Fibroblast of upper back skin (primary cell): ENCODE measurements around the gene ELK1.
A peak's percentile ranks its signal among the peaks of the same experiment; 100 is the strongest.

Experiments
- DNase-seq: peaks from one replicate; pipeline ENCODE4 v3.0.0-alpha.2; 2013

The ELK1 gene

DNA sequence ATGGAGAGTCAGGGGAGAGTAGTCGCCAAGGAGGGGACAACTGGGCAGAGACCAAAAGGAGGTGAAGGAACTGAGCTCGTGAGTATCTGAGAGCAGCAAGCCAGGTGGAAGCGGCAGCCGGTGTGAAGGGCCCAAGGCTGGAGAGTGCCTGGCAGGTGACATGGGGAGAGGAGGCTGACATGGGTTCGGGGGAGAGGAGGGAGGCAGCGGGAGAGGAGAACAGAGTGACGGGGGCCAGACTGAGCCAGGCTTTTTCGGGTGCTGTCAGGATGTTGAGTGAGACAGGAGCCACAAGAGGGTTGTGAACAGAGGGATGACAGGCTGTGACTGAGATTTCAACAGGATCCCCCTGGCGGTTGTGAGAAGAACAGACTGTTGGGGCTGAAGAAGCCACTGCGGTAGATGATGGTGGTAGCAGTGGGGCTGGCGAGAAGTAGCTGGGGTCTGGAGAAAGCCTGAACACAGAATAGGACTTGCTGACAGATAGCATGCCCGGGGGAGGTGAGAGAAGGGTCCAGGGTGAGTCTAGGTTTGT lies 5.7 kb downstream of the ELK1 start:
- DNase-seq, result peak; percentile 36

DNA sequence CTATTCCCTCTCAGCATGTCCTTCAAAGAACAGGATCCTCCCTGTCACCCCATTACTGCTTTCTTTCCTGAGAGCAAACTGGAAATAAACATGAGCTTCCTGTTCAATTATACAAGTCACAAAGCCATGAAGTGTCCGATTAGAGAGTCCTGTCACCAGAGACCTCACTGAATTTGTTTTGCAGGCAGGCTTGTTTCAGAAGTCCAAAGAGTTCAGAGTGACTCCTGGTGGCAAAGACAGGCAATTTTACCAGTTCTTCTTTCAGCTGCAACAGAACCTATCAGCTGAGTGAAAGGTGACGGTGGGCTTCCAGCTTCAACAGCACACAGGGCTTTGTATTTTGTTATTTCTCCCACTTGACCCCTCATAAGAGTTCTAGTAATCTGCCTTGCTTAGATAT lies 6.4 kb downstream of the ELK1 start:
- peak; percentile 21 for DNase-seq

DNA sequence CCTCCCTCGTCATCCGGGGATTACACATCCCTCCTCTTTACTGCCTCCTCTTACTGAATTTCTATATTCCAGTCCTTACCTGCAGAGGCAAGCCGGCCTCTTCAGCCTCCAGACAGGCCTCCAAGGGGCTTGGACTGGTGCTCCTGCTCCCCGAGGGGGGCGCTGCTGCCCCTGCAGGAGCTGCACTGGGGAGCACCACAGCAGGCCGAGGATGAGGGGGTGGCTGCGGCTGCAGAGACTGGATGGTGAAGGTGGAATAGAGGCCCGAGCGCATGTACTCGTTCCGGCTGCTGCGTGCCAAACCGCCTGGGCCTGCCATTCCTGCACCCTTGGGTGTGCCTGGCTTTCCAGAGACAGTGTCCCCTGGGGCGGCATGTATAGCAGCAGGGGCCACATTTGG lies 11.5 kb downstream of the ELK1 start:
- DNase-seq, result no peak

DNA sequence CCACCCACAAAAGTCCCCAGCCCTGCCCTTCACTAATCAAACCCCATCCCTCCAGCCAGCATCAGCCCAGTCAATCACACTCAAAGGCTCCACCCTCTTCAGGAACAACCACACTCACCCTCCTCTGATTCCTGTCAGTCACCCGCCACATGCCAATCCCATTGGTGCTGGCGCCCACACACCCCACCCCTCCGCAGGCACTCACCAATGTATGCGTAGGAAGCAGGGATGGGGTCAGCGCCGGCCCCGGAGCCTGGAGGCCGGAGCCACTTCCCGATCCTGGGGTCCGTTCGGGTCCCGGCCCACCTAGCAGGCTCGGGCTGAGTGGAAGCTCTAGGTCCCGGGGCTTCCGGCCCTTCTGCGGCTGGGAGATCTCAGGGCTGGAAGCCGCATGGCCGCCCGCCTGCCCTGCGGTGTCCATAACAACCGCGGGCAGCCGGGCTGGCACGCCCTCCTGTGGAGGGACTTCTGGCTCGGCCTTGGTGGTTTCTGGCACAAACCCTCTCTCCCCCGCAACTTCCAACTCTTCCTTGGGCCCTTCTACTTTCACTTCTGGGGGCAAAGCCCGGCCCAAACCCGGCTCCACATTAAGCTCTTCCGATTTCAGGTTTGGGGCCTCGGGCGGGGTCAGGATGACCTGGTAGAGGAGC lies 12.7 kb downstream of the ELK1 start:
- DNase-seq, result no peak

DNA sequence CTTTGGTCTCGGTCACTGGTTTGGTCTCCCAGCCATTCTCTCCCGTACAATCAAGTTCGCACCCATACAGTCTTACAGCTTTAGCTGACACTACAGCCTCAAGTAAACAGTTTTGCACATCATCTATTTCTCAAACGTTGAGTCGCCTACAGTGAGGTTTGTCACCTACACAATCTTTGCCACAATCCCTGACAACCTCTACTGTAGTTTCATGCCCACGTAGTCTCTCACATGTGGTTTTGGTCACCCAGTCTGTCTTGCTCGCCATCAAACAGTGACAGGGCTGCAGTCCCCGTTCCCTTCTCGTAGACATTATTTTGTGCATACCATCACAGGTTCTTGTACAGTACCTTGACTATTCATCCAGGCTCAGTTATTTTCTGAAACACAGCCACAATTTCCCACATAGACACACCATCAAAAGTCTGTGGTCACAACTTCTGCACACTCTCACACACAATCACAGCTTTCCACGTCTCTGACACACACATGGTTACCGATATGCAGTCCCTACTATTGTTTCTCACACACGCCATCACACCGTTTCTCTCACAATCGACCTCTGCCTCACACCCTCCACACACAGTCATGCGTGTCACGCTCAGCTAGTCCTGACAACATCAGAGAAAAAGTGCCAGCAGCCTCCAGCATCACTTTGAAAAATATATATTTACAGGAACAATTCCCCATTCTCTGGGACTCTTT lies 15.3 kb downstream of the ELK1 start:
- no peak for DNase-seq

DNA sequence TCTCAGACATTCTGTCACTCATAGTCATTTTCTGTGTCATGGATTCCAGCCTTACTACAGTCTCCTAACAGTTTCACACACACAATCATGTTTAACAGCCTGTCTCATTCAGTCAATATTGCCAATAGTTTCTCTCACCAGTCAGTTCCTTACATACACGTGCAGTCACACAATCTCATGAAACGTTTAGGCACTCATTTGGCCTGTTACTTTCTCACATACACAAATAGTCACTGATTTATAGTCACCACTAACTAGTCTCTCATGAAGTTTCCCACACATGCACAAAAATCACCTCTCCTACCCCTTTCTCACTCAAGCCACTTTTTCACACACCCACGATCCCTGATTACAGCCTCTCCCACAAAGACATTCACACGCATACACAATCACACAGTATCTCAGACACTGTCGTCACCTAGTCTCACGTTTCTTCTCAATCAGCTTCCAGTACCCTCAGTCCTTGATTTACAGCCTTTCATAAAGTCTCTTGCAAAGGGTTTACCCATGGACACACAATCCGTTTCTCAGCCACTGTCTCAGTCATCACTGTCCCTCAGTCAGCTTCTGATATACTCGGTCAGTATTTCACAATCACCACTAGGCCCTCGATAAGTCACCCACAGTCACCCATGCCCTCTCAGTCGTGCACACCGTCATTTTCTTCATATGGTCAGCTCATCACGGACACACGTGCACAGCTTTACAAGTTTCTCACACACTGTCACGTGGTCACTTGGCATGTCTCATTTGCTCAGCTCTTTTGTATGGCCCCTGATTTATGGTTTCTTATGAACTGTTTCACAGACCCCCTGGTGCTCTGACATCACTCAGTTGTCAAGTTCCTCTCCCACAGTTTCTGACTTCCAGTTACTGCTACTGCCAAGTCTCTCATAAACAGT lies 16.4 kb downstream of the ELK1 start:
- DNase-seq, result no peak

DNA sequence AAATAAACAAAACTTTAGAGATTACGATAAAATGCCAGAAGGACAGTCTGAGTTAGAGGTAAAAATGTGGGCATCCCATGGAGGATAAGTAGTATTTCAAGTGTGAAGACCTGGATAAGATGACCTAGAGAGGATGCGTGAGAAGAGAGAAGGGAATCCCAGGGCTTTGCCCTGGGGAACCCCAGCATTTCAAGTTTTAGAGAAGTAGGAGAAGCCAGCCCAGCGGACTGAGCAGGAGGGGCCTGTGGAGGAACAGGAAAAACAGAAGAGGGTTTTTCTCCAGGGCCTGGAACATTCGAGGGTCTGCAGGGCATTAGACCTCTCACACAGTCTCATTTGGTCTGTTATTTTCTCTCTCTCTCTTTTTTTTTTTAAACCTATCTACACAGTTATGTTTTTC lies 17.7 kb downstream of the ELK1 start:
- no peak for DNase-seq

DNA sequence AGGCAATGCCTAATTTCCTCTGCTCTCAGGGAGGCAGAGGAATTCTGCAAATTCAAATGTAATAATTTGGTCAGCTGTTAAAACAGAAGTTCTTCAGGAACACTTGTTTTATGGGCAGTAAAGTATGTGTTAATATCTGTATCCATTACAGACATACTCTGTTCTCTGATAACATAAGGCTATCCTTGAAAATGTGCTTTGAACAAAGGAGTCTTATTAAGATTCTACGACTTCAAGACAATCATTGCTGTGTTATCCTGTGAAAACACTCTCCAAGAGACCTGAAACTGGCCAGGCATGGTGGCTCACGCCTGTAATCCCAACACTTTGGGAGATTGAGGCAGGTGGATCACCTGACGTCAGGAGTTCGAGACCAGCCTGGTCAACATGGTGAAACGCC lies 18.7 kb downstream of the ELK1 start:
- no peak for DNase-seq

DNA sequence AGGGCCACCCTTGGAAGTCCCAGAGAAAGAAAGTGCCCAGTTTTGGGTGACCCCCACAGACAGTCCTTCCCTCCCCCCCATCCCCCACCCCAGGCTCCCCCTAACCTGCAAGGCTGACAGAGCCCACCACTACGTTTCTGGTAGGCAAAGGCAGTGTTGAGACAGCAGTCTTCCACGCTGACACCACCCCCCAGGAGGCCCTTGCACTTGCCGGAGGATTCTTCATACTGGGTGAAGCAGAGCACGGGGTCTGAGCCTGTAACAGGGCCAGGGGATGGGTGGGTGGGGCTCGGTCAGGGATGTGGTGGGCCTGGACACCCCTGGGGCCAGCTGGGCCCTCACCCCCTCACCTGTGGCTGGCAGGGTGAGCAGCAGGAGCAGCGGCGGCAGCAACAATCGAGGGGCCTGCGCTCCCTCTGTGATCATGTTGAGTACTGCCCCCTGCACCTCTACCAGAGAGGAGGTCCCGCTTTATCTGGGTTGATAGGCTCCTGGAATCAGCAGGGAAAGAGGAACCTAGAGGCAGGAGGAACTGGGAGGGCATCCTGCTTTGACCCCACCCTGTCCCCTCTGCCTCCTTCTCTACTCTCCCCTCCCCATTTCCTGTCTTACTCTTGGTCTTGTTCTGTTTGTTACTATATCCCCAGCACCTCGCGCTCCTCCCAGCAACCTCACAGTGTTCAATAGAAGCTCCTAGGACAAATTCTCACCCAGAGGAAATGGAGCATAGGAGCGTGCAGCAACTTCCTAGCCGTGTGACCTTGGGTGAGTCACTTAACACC lies 20.8 kb downstream of the ELK1 start, which contains the start of gene CFP:
Gene CFP, minus strand, starts transcription at position 512 of the 782 bp plus-strand sequence. Its CDS starts 86 bp downstream, at position 426.
- DNase-seq, result no peak

DNA sequence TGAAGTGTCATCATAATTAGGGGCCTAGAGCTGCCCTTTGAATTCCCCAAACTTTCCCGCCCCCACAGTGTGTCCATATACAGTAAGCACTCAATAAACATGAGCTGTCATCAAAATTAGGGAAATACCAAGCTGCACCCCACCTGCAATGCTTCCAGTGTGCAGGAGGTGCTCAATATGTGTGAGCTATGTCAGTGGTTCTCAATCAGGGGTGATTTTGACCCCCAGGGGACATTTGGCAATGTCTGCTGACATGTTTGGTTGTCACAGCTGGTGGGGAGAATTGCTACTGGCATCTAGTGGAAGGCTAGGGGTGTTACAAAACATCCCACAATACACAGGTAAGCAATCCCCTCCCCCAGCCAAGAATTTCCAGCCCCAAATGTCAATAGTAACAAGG lies 21.4 kb downstream of the ELK1 start:
- no peak for DNase-seq

DNA sequence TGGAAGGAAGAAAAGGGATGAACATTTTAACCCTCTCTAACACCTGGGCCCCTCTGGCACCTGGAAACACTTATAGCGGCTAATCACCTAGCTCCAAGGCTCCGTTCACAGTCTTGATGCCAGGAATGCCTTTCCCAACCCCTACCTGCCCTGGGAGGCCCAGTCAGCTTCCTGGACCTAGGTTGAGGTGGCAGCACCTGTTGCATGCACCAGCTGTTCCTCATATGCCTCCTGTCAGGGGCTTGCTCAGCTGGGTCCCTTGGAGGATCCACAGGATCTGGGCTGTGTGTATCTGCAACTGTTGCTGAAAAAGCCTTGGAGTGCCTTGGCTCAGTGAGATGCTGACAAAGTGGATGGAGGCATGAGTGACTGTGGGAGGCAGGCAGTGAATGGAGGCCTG lies 25.0 kb downstream of the ELK1 start:
- no peak for DNase-seq

DNA sequence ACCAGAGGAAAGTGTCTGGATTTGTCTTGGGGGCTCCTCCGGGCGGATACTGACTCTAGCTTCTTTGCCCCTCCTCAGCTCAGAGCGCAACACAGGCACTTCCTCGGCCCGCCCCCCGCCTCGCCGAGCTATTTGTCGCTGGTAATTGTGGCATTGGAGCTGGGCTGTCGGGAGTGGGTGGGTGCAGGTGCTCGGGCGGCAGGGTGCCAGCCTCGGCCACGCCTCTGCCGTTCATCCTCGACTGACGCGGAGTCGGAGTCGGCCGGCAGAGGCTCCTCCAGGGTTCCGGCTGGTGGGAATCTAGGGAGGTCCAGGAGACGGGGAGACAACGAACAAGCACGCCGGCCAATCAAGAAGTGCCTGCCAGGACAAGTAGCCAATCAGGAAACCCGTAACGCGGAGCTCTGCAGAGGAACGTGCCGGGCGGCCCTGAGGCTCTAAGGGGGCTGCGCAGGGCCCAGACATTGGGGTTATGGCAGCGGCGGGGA lies 26.8 kb downstream of the ELK1 start:
- peak; percentile 77 for DNase-seq

DNA sequence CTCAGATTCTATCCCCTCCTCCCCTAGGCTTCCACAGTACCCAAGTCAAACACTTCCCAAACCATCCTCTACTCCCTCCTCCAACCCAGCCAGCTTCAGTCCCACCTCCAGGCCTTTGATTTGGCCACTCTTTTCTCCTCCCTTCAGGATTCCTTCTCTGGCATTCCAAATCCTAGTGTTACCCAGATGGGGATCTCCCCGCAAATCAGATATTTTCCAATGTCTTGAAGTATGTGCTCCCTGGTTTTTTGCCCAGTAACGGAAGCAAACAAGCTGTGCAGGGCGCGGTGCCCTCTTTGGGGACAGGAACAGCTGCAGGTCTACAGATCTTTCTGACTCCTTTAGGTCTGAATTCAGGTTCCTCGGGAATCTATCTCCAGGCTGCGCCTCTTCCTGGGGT lies 28.5 kb downstream of the ELK1 start:
- no peak for DNase-seq

DNA sequence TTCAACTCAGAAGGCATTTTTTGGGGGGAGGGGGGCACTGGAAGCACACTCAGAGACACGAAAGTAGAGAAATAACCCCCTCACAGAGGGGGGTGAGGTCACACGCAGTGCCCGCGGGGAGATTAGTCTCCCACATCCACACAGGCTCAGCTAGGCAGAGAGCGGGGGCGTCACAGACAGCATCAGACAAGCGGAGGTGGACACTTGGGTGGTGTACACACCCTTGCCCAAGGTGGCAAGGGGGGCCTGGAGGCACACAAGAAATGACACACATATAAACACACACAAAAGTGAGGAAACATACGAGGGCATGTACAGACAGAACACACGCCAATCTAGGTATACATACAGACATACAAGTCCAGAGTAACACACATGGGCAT lies 30.1 kb downstream of the ELK1 start:
- DNase-seq, result no peak

DNA sequence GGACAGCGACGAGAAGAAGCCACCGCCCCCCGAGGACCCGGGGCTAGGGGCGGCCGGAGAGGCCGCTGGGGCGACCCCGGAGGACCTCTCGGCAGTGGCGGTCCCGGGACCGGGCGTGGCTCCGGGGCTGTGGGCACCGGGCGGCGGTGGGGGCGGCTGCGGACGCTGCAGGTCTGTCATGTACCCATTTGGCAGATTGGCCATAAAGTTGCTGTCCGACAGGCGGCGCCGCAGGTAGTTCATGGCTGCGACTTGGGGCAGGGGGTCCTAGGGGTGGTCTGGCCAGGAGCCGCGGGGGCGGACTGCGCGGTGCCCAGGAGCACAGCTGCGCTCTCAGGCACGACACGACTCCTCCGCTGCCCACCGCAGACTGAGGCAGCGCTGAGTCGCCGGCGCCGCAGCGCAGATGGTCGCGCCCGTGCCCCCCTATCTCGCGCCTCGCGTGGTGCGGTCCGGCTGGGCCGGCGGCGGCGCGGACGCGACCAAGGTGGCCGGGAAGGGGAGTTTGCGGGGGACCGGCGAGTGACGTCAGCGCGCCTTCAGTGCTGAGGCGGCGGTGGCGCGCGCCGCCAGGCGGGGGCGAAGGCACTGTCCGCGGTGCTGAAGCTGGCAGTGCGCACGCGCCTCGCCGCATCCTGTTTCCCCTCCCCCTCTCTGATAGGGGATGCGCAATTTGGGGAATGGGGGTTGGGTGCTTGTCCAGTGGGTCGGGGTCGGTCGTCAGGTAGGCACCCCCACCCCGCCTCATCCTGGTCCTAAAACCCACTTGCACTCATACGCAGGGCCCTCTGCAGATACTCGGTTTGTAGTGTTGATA lies 30.7 kb downstream of the ELK1 start, which contains the start of gene SYN1:
Gene SYN1, minus strand, starts transcription at position 372 of the 817 bp plus-strand sequence. Its CDS starts 129 bp downstream, at position 243.
- peak; percentile 70 for DNase-seq

DNA sequence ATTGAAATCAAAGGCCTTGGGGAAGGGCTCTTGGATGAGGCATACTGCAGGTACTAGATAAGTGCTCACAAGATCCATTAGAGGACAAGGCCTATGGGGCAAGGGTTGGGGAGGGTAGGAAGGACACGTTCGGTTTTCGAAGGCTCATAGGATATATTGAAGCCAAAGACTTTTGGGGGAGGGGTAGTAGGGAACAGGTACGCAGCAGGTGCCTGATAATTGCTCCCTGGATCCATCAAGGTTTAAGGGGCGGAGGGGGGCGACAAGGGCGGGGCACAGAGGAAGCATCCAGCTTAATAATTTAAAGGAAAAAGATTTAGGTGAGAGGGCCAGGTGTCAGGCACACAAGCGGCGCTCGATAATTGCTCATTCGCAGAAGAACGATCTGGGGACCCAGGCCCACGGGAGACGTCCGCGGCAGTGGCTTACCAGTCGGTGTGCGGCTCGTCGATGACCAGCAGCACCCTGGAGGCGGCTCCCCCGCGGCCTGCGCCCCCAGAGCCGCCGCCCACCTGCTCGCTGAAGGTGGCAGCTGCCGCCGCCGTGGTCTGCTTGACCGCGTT lies 31.4 kb downstream of the ELK1 start:
- no peak for DNase-seq

DNA sequence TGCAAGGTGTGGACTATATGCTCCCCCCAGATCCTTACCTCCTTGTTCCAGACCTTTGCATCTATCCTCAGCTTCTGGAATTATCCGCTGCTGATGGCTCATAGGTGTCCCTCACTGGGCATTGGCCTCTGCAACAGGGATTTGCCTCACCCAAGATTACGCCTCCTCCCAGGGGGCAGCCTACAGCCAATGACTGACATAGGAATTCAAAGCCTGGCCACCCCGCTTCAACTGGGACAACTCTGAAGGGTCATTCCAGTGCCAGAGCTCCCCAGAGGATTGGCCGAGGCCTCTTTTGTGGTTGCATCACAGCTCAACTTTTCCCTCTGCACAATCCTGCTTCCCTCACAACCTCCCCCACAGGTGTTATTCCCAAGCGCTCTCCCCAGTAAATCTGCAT lies 35.7 kb downstream of the ELK1 start:
- no peak for DNase-seq

DNA sequence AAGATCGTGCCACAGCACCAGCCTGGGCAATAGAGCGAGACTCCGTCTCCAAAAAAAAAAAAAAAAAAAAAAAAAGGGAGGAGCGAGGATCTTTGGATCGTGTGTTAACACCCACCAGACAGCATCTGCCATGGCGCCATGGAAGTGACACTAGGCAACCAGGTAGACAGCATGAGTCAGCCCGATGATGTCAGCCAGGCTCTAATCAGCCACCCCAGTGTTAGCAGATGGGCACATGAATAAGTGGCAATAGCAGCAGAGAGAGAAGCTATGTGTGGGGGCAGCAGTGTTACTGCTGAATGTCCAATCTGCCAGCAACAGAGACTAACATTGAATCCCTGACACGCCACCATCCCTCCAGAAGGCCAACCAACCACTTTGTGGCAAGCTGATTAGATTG lies 37.3 kb downstream of the ELK1 start:
- no peak for DNase-seq

DNA sequence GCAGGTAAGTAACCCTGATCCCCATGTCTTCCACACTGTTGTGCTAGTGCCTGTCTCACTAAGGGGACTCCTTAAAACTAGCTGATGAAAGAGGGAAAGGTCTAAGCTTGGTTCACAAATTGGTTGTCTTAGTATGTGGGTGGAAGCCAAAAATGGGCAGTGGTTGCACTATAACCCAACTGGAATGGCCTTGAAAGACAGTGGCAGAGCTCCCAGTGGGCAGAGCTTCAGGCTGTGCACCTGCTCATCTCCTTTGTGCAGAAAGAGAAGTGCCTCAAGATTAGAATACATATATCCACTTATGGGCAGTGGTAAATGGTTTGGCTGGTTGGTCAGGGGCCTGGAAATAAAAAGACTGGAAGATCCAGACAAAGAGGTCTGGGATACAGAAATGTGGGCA lies 37.9 kb downstream of the ELK1 start:
- no peak for DNase-seq

DNA sequence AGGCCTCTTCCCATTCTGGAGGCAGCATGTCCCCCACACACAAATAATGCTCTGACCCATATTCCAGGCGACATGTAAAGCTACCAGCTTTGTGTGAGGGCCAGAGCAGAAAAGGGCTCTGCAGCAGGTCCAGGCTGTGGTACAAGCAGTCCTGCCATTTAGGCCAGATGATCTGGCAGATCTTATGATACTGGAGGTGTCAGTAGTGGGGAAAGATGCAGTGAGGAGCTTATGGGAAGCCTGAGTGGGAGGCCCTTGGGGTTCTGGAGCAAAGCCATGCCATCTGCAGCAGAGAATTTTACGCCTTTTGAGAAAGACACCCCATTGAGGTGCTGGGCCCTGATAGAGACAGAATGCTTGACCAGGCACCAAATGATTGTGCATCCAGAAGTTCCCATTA lies 38.4 kb downstream of the ELK1 start:
- no peak for DNase-seq

DNA sequence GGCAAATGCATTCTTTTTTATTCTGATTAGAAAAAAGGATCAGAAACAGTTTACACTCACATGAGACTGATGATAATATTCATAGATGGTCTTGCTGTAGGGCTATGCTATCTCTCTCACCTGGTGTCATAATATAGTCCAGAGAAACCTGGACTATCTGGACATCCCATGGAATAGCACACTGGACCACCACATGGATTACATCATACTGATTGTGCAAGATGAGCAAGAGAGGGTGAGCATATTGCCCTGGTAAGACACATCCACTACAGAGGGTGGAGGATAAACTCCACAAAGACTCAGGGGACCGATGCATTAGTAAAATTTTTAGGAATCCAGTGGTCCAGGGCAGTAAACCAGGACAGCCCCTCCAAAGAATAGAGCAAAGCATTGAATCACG lies 38.9 kb downstream of the ELK1 start:
- no peak for DNase-seq
